GM19023 (cell line): ENCODE results near the gene FLNC.

Experiments
- ATAC-seq: cut with Tn5 transposase; IDR thresholded peaks from one replicate; pipeline ENCODE4 v1.9.1; 2021; ENCODE audit warnings: mild to moderate bottlenecking, moderate library complexity; ENCODE audit not compliant: unreplicated experiment

The FLNC gene

DNA sequence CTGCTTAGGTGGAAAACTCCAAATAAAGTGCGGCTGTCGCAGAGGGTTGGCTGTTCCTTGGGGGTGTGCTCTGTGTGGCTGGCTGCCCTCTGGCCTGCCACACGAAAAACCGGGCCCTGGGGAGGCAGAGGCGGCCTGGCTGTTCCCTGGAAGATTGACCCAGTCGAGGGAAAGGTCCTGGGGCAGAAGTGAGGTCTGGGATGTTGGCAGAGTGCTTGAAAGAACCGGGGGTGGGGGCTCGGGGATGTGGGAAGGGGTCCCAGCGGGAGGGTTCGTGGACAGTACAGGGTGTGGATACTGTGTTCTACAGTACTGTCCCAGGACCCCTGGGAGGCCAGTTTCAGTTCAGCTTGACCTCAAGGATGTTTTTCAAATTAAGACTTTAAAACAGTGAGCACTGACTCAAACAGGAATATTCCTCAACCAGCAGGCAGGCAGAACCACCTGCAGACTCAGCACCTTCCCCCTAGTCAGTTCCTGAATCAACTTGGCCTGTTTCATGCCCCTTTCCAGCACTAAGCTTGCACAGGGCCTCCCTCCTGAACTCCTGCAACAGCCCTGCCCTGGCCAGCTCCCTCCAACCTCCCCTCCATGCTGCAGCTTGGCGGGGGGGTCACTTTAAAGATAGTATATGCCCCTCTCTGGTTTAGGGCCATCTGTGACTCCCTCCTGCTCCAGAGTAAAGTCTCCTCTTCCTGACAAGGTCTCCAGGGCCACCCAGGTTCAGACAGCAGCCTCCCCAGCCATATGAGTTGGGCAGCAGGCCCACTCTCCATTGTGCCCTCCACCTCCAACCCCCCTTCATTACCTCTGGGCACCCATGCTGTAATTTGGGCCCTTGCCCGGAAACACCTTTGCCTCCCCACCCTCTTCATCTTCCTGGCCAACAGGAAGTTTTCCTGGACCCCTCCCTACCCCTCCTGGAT is 29.3 kb downstream of the FLNC start:
- no peak for ATAC-seq

- ATAC-seq, result no peak
Observed at GRCh38 chr7:128860158-128861073, 30.2 kb downstream of the FLNC start.

DNA sequence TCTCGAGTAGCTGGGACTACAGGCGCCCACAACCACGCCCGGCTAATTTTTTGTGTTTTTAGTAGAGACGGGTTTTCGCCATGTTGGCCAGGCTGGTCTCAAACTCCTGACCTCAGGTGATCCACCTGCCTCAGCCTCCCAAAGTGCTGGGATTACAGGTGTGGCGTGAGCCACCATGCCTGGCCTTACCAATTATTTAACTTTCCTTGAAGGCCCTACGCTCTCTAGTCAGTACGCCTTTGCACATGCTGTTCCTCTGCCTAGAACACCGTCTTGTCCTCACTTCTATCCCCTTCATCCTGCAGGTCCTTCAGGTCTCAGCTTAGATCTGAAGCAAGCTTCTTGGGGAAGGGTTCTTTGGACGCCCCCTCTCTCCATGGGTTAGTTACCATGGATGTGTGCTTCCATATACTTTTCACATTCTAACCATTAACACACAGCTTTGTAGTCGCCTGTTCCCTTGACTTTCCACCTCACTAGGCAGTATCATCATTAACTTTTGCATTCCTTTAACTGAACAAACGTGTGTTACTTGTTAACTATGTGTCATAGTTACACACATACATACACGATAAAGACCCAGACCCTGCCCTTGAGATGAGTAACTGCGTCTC is 31.9 kb downstream of the FLNC start:
- no peak for ATAC-seq

- peak; percentile 90 for ATAC-seq
Observed at GRCh38 chr7:128862571-128863432, 32.6 kb downstream of the FLNC start, which contains the start of gene ATP6V1F. Gene ATP6V1F, plus strand, starts transcription at chr7:128862856. Its CDS starts 49 bp downstream, at chr7:128862905.

DNA sequence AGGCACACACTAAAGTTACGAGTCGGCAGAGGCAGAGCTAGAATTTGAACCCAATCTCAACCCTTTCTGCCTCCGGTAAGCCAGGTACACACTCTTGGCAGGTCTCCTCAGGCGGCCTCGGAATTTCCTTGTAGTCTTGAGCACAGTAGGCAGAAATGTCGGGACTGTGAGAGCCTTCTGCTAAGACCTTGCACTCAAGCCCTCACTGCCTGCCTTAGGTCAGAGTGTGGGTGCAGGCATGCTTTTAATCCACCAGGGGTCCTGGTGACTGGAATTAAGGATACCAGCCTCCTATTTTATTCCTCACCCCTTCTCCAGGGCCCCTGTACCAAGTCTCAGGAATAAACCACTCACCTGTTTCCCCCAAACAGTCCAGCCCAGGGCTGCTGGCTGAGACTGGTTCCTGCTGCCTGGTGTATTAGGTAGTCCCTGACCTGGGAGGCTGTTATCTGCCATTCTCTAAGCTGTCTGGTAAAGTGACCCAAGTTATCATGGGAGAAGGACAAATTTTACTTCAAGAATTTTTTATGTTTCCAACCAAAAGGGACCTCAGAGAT is 33.3 kb downstream of the FLNC start:
- ATAC-seq, result peak; percentile 42

DNA sequence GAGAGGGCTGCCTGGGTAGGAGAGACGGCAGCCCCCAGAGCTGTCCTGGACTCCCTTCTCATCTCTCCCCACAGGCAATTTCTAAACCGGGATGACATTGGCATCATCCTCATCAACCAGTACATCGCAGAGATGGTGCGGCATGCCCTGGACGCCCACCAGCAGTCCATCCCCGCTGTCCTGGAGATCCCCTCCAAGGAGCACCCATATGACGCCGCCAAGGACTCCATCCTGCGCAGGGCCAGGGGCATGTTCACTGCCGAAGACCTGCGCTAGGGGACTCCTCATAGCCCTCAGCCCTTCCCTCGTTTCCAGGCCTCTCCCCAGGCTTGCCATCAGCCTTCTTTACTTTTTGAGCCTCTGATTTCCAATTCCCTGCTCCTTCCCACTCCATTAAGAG is 35.1 kb downstream of the FLNC start:
- no peak for ATAC-seq

GRCh38 chr7:128865996-128866877 is 36.0 kb downstream of the FLNC start:
- no peak for ATAC-seq

DNA sequence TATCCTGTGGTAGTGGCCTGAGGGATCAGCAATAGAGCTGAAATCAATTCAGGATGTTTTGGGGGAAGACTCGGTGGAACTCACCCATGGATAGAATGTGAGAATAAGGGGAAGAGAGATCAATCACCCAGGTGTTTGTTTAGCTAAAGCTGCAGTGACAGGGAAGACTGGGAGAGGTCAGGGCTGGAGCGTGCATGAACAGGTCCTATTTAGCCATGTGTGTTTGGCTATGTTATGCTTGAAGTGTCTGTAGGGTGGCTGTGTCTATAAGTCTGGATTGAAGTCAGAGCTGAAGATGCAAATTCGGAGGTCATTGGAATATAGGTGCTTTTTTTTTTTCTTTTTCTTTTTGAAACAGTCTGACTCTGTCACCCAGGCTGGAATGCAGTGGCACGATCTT is 37.0 kb downstream of the FLNC start:
- no peak for ATAC-seq

DNA sequence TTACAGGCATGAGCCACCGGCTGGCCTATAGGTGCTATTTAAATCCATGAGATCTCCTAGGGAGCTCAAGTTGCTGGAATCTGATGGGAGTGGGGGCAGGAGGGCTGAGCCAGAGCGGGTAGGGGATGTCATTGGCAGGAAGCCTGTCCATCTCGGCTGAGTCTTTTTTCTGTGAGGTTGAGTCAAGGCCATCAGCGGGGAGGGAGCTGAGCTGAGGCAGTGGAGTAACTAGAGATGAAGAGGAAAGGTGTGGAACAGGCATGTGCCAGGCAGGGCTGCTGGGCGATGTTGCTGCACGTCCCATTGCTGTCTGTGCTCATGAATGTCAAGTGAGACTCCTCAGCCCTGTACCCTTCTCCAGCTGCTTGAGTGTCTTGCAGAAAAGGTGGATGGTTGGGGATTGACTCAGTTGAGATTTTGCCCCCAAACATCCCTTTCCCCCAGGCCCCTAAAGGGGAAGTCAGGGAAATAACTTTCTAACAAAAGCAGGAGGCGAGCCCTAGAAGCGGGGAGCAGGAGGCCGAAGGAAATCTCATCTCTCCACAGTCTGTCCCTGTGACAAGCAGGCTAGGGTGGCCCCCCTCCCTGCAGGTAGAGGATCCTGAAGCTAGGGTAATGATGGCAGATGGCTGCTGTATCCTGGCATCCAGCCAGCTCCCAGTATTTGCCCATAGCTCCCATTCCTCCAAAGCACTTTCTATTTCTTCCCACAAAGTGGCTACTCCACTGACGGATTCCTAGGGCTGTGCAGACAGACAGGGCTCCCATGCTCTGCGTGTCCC is 37.8 kb downstream of the FLNC start:
- no peak for ATAC-seq

GRCh38 chr7:128868624-128869137 is 38.5 kb downstream of the FLNC start:
- no peak for ATAC-seq

GRCh38 chr7:128869138-128869943 is 39.1 kb downstream of the FLNC start:
- ATAC-seq, result peak; percentile 60

- peak; percentile 14 for ATAC-seq
Observed at GRCh38 chr7:128869944-128870285, 39.7 kb downstream of the FLNC start.

GRCh38 chr7:128871050-128871449 is 40.8 kb downstream of the FLNC start:
- ATAC-seq, result no peak

DNA sequence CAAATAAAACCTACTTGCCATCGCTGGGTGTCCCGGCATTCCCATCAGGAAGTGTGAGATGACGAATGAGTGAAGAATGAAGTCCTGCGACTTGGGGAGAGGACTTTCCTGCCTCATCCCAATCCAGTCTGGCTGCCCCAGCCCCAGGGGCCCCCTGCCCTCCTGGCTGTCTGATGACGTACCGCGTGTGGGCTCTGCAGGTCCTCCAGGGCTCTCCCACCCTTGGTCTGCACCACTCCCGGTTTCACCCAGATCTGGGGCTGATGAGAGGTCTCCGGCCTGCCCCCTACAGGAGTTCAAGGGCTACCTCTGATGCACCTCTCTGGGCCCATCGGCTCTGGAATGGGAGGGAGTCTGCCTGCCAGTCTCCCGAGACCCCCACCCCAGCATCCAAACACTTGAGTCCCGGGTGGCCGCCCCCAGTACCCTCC is 42.2 kb downstream of the FLNC start:
- ATAC-seq, result no peak

DNA sequence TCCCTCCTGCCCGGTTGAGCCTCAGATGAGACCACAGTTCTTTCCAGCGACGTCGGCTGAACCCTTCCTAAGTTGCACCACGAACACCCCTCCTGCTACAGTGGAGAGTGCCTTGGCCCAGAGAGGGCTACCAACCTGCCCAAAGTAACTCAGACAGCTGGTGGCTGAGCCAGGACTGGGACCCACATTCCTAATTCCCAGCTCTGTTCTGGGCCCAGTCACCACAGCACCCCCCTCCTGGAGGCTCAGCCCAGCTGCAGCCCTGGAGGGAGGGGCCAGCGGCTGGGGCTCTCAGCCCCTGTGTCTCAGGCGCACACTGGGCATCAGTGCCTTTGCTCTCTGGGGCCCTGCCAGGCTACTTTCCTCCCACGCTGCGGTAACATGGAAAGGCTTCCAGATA is 43.0 kb downstream of the FLNC start:
- ATAC-seq, result no peak

DNA sequence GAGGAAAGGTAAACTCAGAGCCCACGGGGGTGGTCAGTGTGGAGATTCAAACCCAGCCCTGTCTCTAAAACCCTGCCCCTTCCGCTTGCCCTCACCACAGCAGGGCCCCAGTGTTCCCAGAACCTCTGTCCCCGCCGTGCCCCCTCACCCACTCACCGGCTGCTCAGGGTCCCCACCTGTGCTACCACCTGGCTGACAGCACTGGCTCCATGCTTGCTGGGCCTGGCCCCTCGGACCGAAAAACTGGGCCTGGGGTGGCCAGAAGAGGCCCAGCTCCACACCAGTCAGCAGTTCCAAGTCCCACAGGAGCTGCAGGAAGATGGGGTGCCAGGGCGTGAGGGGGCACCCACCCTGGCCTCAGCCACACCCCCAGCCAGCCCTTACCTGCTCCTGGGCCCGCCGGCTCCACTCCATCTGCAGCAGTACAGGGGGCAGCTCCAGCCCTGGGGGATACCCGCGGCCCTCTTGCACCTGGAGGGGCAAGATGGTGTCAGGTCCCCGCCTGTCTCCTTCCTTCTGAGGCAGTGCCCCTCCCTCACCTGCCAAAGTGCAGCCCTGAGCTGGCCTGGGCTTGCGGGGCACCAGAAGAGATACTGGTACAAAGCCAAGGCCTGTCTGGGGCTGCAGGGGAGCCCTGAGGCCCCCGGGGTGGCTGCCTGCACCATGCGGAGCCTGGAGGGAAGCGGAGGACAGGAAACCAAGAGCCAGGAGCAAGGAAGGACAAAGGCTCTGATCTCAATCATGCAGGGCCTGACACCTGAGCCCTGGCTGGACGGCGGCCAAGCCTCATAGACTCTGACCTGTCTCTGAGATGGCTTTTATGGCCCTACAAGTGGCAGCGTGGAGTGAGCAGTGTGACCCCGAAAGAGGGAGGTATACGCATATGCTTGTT is 44.2 kb downstream of the FLNC start:
- ATAC-seq, result no peak
